ENCODE results near the gene LCN1.

DNA sequence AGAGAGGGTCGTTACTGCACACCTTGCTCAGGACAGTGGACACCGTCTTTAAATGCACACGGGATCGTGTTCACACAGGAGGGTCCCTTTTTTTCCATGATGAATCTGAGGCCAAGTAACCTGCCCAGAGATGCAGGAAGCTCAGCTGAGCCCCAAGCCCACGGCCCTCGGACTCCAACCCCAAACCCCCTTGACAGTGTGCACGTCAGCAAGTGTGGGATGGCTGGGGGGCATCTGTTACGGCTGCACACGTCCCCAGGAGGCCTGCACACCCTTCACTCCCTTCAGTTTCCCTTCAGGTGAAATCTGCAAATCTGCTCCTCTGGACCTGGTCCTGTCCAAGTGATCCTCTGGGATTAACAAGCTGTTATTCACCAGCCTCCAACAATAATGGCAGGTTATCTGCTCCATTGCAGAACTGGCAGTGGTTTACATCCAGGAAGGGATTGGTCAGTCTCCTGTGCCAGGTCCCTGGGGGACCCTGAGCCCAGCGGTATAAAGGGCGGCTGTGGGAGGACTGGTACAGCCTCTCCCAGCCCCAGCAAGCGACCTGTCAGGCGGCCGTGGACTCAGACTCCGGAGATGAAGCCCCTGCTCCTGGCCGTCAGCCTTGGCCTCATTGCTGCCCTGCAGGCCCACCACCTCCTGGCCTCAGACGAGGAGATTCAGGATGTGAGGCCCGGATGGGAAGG, at the start of gene LCN1:
- TF ChIP-seq, protein P1, sequence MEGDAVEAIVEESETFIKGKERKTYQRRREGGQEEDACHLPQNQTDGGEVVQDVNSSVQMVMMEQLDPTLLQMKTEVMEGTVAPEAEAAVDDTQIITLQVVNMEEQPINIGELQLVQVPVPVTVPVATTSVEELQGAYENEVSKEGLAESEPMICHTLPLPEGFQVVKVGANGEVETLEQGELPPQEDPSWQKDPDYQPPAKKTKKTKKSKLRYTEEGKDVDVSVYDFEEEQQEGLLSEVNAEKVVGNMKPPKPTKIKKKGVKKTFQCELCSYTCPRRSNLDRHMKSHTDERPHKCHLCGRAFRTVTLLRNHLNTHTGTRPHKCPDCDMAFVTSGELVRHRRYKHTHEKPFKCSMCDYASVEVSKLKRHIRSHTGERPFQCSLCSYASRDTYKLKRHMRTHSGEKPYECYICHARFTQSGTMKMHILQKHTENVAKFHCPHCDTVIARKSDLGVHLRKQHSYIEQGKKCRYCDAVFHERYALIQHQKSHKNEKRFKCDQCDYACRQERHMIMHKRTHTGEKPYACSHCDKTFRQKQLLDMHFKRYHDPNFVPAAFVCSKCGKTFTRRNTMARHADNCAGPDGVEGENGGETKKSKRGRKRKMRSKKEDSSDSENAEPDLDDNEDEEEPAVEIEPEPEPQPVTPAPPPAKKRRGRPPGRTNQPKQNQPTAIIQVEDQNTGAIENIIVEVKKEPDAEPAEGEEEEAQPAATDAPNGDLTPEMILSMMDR (IDR thresholded peaks at IDR 0.05) = no peak
- no peak for TF ChIP-seq POLR2A (IDR thresholded peaks at IDR 0.05)

Measured in transverse colon (tissue), 3 donors.